Neuronal stem cell (in vitro differentiated cells): ENCODE measurements around the gene RB1.

Experiments used
- DNase-seq: peaks from one replicate; pipeline ENCODE4 v3.0.0-alpha.2; 2013; ENCODE audit warnings: low spot score
- H2AFZ ChIP-seq: one replicate; pipeline ENCODE4 v1.6.1; 2013; ENCODE audit warnings: mild to moderate bottlenecking, low read length, inconsistent platforms
- H2AK5ac ChIP-seq: 2 replicates; pipeline ENCODE4 v1.6.1; 2013; ENCODE audit warnings: low read depth, mild to moderate bottlenecking, inconsistent platforms, low read length, moderate library complexity, mixed read lengths
- H2BK120ac ChIP-seq: 2 replicates; pipeline ENCODE4 v1.6.1; 2013; ENCODE audit warnings: low read depth, mild to moderate bottlenecking, inconsistent platforms, low read length, moderate library complexity, mixed read lengths
- H2BK12ac ChIP-seq: one replicate; pipeline ENCODE4 v1.6.1; 2013; ENCODE audit warnings: low read length, inconsistent platforms
- H2BK15ac ChIP-seq: 2 replicates; pipeline ENCODE4 v1.6.1; 2013; ENCODE audit warnings: mild to moderate bottlenecking, low read length, inconsistent platforms, mixed read lengths
- H2BK5ac ChIP-seq: one replicate; pipeline ENCODE4 v1.6.1; 2013; ENCODE audit warnings: inconsistent platforms, mild to moderate bottlenecking, low read length, moderate library complexity
- H3K14ac ChIP-seq: one replicate; pipeline ENCODE4 v1.6.1; 2013; ENCODE audit warnings: low read length, inconsistent platforms
- H3K18ac ChIP-seq: 2 replicates; pipeline ENCODE4 v1.6.1; 2013; ENCODE audit warnings: low read length, inconsistent platforms
- H3K23ac ChIP-seq: 2 replicates; pipeline ENCODE4 v1.6.1; 2013; ENCODE audit warnings: low read depth, mild to moderate bottlenecking, mixed read lengths, low read length, inconsistent platforms; ENCODE audit not compliant: poor library complexity
- H3K27ac ChIP-seq: replicated peaks from 3 replicates; pipeline ENCODE4 v1.5.1; 2013; ENCODE audit warnings: low read length, inconsistent platforms
- H3K27me3 ChIP-seq, 3 experiments: 2 replicates each; pipeline ENCODE4 v1.6.1; 2013; ENCODE audit warnings: low read length in 3 of 3, mild to moderate bottlenecking in 2 of 3, inconsistent platforms in 1 of 3, low read depth in 1 of 3, mixed read lengths in 1 of 3, moderate library complexity in 1 of 3; ENCODE audit not compliant: control insufficient read depth in 3 of 3, insufficient read depth in 3 of 3
- H3K36me3 ChIP-seq, 2 donors: replicated peaks in 1 of 2; 2 replicates each; pipeline ENCODE4 v1.6.1; 2013; ENCODE audit warnings: low read length in 2 of 2; ENCODE audit not compliant: control insufficient read depth in 2 of 2, insufficient read depth in 2 of 2
- H3K4ac ChIP-seq: 2 replicates; pipeline ENCODE4 v1.6.1; 2013; ENCODE audit warnings: inconsistent platforms, mild to moderate bottlenecking, low read length, moderate library complexity
- H3K4me1 ChIP-seq, 2 donors: 1 replicate in 1 of 2; 2 replicates in 1 of 2; pipeline ENCODE4 v1.6.1; 2013; ENCODE audit warnings: low read length in 2 of 2, low read depth in 1 of 2; ENCODE audit not compliant: control insufficient read depth in 2 of 2, insufficient read depth in 1 of 2
- H3K4me2 ChIP-seq: one replicate; pipeline ENCODE4 v1.6.1; 2013; ENCODE audit warnings: mild to moderate bottlenecking, low read length, inconsistent platforms; ENCODE audit not compliant: insufficient read depth, poor library complexity, severe bottlenecking
- H3K4me3 ChIP-seq, 2 donors: 2 replicates each; pipeline ENCODE4 v1.5.1; 2013; ENCODE audit warnings: low read length in 2 of 2, mild to moderate bottlenecking in 2 of 2, inconsistent platforms in 1 of 2, moderate library complexity in 1 of 2
- H3K79me1 ChIP-seq: one replicate; pipeline ENCODE4 v1.6.1; 2013; ENCODE audit warnings: low read depth, mild to moderate bottlenecking, inconsistent platforms, low read length, moderate library complexity
- H3K9ac ChIP-seq: one replicate; pipeline ENCODE4 v1.6.1; 2013; ENCODE audit warnings: mild to moderate bottlenecking, low read depth, low read length, inconsistent platforms; ENCODE audit not compliant: poor library complexity
- H3K9me3 ChIP-seq, 2 donors: replicated peaks in 1 of 2; 2 replicates each; pipeline versions ENCODE3 to v1.6.1; 2013; ENCODE audit warnings: low read length in 2 of 2, mild to moderate bottlenecking in 2 of 2, inconsistent platforms in 1 of 2, low read depth in 1 of 2, mixed read lengths in 1 of 2, moderate library complexity in 1 of 2; ENCODE audit not compliant: control insufficient read depth in 2 of 2, insufficient read depth in 1 of 2
- H4K8ac ChIP-seq: one replicate; pipeline ENCODE4 v1.6.1; 2013; ENCODE audit warnings: low read depth, mild to moderate bottlenecking, inconsistent platforms, low read length, moderate library complexity
- H4K91ac ChIP-seq: one replicate; pipeline ENCODE4 v1.6.1; 2013; ENCODE audit warnings: low read length, low read depth, mild to moderate bottlenecking, inconsistent platforms; ENCODE audit not compliant: poor library complexity
- WGBS, 2 donors: extraction: QIAGEN DNeasy Blood & Tissue Kit; methylation state at CpG; one replicate each; pipeline ENCODE4 v1.1.7; 2013; ENCODE audit warnings: missing lambda C conversion rate in 2 of 2, mixed read lengths in 1 of 2; ENCODE audit not compliant: insufficient read length in 2 of 2, insufficient replicate concordance in 1 of 2; ENCODE audit errors: extremely low coverage in 2 of 2; 5-methylcytosine and 5-hydroxymethylcytosine counted together

Gene RB1

DNA sequence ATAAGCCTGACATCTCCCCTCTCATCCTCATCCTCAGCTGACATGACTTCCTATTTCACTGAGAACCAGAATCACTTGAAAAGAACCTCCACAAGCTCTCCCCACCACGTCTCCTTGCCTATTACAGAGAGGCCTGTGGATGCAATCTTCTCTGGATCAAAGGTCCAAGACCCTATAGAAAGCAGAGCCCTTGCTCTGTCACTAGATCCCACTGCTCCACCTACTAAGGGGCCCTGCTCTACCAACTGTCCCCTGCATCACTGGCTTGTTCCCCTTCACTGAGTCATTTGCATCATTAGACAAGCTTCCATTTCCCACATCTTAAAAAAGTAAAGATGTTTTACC, 188.5 kb downstream of the RB1 start:
- no peak overlapping the region for H3K18ac ChIP-seq
- H3K9ac ChIP-seq: no peak overlapping the region
- H2AK5ac ChIP-seq: no peak overlapping the region
- no CpG with 5 or more reads among the region's 1 CpG for WGBS, 2 donors
- H3K27ac ChIP-seq: no peak overlapping the region
- no peak for DNase-seq
- peaks cover 10 to 54% of the 10 kb centered on the region in 2 donors for H3K36me3 ChIP-seq
- H3K79me1 ChIP-seq: no peaks in the 10 kb centered on the region
- no peak overlapping the region for H3K4ac ChIP-seq
- no peak overlapping the region for H2BK120ac ChIP-seq
- H3K27me3 ChIP-seq: no peaks in the 10 kb centered on the region
- no peak overlapping the region for H2AFZ ChIP-seq
- peaks cover 3 to 14% of the 10 kb centered on the region in 2 donors for H3K9me3 ChIP-seq
- H4K91ac ChIP-seq: no peak overlapping the region
- H3K4me1 ChIP-seq: peaks cover 0 to 2% of the 10 kb centered on the region in 2 donors
- H2BK15ac ChIP-seq: no peak overlapping the region
- H2BK5ac ChIP-seq: no peak overlapping the region
- H3K4me3 ChIP-seq: no peak overlapping the region
- no peak overlapping the region for H4K8ac ChIP-seq
- no peak overlapping the region for H3K14ac ChIP-seq
- H3K23ac ChIP-seq: no peak overlapping the region
- H3K4me2 ChIP-seq: no peak overlapping the region
- H2BK12ac ChIP-seq: no peak overlapping the region

DNA sequence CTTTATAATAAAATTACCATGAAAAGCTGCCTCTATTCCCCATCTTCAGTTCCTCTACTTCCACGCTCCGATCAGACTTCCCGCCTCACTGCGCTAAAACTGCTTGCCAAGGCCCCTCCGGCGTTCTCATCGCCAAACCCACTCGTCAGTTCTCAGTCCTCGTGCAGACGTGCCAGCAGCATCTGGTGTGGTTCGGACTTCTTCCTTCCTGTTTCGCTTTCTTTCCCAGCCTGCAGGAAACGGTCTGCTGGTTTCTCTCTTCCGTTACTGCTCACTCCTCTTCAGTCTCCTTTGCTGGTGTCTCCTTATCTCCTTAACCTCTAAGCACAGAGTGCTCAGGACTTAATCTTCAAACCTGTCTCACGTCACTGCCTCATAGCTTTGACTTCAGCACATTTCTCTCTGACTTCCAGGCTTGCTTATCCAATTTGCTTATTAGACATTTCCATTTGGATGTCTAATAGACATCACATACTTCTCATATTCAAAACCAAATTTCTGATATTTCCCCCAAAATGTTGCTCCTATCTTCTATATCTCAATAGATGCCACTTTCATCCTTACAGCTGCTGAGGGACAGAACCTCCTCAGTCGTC, 189.0 kb downstream of the RB1 start:
- no peak overlapping the region for H3K23ac ChIP-seq
- H3K4me1 ChIP-seq: peaks cover 0 to 2% of the 10 kb centered on the region in 2 donors
- H3K4me3 ChIP-seq: no peak overlapping the region
- H3K4me2 ChIP-seq: no peak overlapping the region
- no peaks in the 10 kb centered on the region for H3K79me1 ChIP-seq
- no peaks in the 10 kb centered on the region for H3K27me3 ChIP-seq
- no peak overlapping the region for H3K18ac ChIP-seq
- no peak overlapping the region for H2BK12ac ChIP-seq
- no peak for DNase-seq
- H2BK120ac ChIP-seq: no peak overlapping the region
- H3K14ac ChIP-seq: no peak overlapping the region
- H3K9ac ChIP-seq: no peak overlapping the region
- no peak overlapping the region for H2AK5ac ChIP-seq
- no peak overlapping the region for H4K8ac ChIP-seq
- H4K91ac ChIP-seq: no peak overlapping the region
- no peak overlapping the region for H3K4ac ChIP-seq
- H3K36me3 ChIP-seq: peaks cover 10 to 50% of the 10 kb centered on the region in 2 donors
- H2BK5ac ChIP-seq: no peak overlapping the region
- 100% methylated on average over 2 of the region's 16 CpGs; no CpG with 5 or more reads in 1 of the 2 donors for WGBS, 2 donors
- no peak overlapping the region for H2BK15ac ChIP-seq
- no peak overlapping the region for H3K27ac ChIP-seq
- peaks cover 3 to 10% of the 10 kb centered on the region in 2 donors for H3K9me3 ChIP-seq
- H2AFZ ChIP-seq: no peak overlapping the region

DNA sequence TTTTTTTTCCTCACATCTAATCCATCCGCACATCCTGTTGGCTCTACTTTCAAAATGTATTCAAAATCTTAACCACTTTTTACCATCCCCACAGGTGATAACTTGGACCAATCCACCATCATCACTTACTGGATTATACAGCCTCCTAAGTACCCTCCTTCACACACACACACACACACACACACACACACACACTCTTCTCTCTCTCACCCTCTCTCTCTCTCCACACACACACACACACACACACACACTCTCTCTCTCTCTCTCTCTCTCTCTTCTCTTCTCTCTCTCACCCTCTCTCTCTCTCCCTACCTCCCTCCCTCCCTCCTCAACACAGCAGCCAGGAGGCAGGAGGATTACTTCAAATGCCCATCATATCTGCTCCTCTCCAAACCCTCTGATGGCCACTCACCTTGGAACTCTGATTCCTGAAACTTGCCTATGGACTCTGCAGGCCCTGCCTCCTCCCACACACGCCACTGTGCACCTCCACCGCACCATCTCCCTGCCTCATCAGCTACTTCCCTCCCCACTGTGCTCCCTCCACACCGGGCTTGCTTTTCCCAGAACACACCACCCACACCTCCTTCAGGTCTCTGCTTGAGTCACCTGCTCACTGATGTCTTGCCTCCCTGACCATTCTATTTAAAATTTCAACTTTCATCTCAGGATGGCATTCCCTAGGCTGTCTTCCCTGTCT, 189.7 kb downstream of the RB1 start:
- 100% methylated on average over 1 of the region's 4 CpGs; no CpG with 5 or more reads in 1 of the 2 donors for WGBS, 2 donors
- DNase-seq: no peak
- H2BK120ac ChIP-seq: no peak overlapping the region
- H3K27ac ChIP-seq: no peak overlapping the region
- no peak overlapping the region for H3K4ac ChIP-seq
- H3K23ac ChIP-seq: no peak overlapping the region
- H4K91ac ChIP-seq: no peak overlapping the region
- H3K36me3 ChIP-seq: peaks cover 10 to 47% of the 10 kb centered on the region in 2 donors
- H3K79me1 ChIP-seq: no peaks in the 10 kb centered on the region
- no peak overlapping the region for H3K9ac ChIP-seq
- no peak overlapping the region for H2BK12ac ChIP-seq
- H3K4me1 ChIP-seq: peaks cover 0 to 2% of the 10 kb centered on the region in 2 donors
- peak overlapping the region; percentile 77 for H3K18ac ChIP-seq
- peak overlapping the region; percentile 72 for H4K8ac ChIP-seq
- no peak overlapping the region for H2AFZ ChIP-seq
- no peak overlapping the region for H2AK5ac ChIP-seq
- H3K9me3 ChIP-seq: peaks cover 3% of the 10 kb centered on the region in 2 donors
- no peak overlapping the region for H3K4me2 ChIP-seq
- H3K14ac ChIP-seq: peak overlapping the region; percentile 66
- H2BK15ac ChIP-seq: no peak overlapping the region
- H3K4me3 ChIP-seq: no peak overlapping the region
- no peaks in the 10 kb centered on the region for H3K27me3 ChIP-seq
- H2BK5ac ChIP-seq: no peak overlapping the region

DNA sequence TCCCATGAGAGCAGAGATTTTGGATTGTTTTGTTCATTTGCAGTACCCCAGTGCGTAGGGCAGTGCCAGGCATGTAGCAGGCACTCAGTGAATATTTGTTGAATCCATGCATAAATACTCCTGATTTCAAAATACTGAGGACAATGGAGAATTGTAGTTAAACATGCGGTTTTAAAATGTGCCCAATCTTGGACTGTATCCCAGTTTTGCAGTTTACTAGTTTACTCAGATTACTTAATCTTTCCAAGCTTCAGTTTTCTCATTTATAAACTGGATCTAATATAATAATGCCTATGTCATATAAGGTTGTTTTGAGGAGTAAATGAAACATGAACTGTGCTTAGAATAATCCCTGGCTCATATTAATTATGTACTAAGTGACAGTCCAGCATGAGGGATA, 190.3 kb downstream of the RB1 start:
- Histone ChIP-seq H2AFZ (no peak overlapping the region), H3K9me3 (no peaks in the 10 kb centered on the region), H3K14ac (no peak overlapping the region), H3K36me3 (peaks cover 7 to 42% of the 10 kb centered on the region in 2 donors), H4K8ac (no peak overlapping the region), H3K4me3 (no peak overlapping the region), H2BK12ac (no peak overlapping the region), H3K79me1 (no peaks in the 10 kb centered on the region), H4K91ac (no peak overlapping the region), H3K4ac (no peak overlapping the region), H3K27ac (no peak overlapping the region), H2BK5ac (no peak overlapping the region), H3K23ac (no peak overlapping the region), H3K4me1 (peaks cover 0 to 2% of the 10 kb centered on the region in 2 donors), H3K9ac (no peak overlapping the region), H3K18ac (no peak overlapping the region), H3K27me3 (no peaks in the 10 kb centered on the region), H2BK15ac (no peak overlapping the region), H3K4me2 (no peak overlapping the region), H2BK120ac (no peak overlapping the region), H2AK5ac (no peak overlapping the region)
- no CpG with 5 or more reads among the region's 2 CpGs for WGBS, 2 donors
- no peak for DNase-seq
